HFF-Myc (cell line): Measurements from ENCODE around the gene AFMID.

Source experiments
- DNase-seq: peaks from one replicate; pipeline ENCODE4 v3.0.0-alpha.2; 2011; ENCODE audit warnings: low read depth; ENCODE audit errors: extremely low read depth
- H3K4me3 ChIP-seq: replicated peaks from 2 replicates; pipeline ENCODE4 v1.5.1; 2011; ENCODE audit warnings: low read depth, mild to moderate bottlenecking, control low read depth, low read length
- CTCF ChIP-seq: IDR thresholded peaks from 2 replicates; pipeline ENCODE4 v1.5.1; 2012; ENCODE audit warnings: mild to moderate bottlenecking, low read depth, low read length, control low read depth; ENCODE audit errors: missing control alignments

The AFMID gene

GRCh38 chr17:78240839-78241238 lies 53.7 kb downstream of the AFMID start:
- no peak for TF ChIP-seq CTCF
- H3K4me3 ChIP-seq = no peak overlapping the region
- no peak for DNase-seq

GRCh38 chr17:78241277-78242023 lies 54.3 kb downstream of the AFMID start:
- TF ChIP-seq CTCF = no peak
- peak; percentile 25 for DNase-seq
- no peak overlapping the region for H3K4me3 ChIP-seq

GRCh38 chr17:78242024-78242742 lies 55.0 kb downstream of the AFMID start:
- no peak for DNase-seq
- no peak overlapping the region for H3K4me3 ChIP-seq
- no peak for TF ChIP-seq CTCF

- H3K4me3 ChIP-seq = no peak overlapping the region
- no peak for TF ChIP-seq CTCF
- DNase-seq = no peak
Measured at GRCh38 chr17:78247304-78247703, 60.1 kb downstream of the AFMID start.

GRCh38 chr17:78248051-78248914 lies 61.1 kb downstream of the AFMID start:
- DNase-seq = no peak

More at GRCh38 chr17:78248051-78248914, 61.1 kb downstream of the AFMID start:
- no peak overlapping the region for H3K4me3 ChIP-seq
- no peak for TF ChIP-seq CTCF
